Midbrain (tissue), 1 donor: Measurements from ENCODE around the gene ADH6.
"Not testable (repeated sequence)": the region's sequence is repeated elsewhere in the genome, so short reads cannot be mapped to it uniquely, and the experiment has no call there.

Experiments used
- DNase-seq: peaks from one replicate; lab custom pipeline; 2025; lab: John Stamatoyannopoulos, UW

The ADH6 gene

DNA sequence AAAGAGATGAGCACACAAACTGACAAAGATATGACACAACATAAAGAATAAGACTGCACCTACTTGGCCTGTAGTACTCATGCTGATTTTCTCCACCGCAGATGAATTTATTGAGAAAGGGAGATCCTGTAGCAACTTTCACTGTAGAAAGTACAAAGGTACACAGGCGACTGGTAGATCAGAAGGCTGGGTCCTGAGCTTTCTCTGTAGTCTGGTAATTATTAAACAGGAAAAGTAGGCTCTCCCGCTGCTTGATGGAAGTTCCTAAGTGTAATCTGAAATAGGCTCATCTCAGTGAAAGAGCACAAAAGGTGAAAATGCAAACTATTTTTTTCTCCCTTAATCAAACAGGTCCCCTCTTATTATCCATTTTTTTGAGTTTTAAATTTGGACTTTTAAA lies at the start of gene ADH6:
TSS of gene ADH6 (minus strand) at position 175 of the 400 bp plus-strand sequence. CDS start at position 81, 94 bp downstream.
- DNase-seq, result no peak

DNA sequence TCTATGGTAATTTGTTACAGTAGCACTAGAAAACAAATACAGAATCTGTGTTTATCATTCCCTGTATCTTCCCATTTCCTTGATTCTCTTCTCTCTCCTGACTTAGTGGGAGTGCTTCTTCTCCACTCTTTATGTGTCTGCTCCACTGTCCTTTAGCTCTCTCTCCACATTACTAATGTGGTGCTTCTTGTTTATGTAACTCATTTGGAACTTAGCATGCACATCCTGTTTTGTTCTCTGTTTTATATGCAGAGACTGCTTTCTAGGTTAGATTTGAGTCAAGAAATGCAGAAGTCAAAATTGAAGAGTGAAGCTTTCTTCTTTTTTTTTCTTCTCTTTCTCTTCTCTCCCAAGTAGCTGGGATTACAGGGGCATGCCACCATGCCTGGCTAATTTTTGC lies 45.9 kb upstream of the ADH6 start:
- DNase-seq, result no peak

DNA sequence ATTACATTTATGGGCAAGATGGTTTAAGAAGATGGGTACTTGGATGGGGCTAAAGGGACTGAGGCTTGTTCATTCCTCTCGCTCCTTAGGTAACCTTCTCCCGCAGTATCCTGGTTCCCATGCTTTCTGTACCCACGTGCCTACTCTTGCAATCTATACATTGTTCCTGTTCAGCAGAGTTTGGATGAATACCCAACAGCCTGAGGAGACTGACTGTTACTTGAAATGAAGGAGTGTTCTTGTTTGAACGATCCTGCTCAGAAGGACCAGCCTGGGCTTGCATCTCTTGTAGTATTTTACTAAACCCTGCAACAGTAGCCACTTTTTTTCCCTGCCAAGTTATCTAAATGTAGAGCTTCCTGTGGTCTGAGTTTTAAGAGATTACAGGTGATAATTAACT lies 33.7 kb upstream of the ADH6 start:
- DNase-seq, result no peak

DNA sequence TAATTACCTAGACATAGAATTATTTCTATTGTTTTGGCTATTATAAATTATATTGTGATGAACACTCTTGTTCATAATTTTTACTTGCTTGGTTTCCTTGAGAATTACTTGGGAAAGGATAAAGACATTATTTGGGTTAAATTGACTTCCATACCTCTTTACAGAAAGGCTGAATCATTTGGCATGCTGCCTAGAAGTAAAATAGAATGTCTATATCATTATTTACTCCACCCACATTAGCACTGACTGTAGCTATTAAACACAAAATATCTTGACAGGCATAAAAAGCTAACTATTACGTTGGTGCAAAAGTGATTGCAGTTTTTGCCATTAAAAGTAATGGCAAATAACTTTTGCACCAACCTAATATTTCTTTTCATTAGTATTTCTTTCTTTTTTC lies 29.7 kb upstream of the ADH6 start:
- no peak for DNase-seq

DNA sequence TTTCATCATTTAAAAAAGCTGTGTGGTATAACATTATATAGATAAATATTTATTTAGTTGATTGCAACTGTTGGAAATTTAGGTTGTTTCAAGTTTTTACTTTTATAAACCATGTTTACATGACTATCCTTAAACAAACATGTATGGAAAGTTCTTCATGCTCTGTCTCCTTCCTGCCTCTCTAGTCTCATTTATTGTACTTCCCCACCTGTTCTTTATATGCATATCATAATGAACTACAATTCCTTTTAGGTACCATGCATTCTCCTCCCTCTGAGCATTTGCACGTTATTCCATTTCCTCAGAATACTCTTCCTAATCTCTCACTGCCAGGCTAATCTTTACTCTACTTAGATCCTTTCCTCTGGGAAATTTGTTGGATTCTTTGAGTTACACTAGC lies 16.9 kb upstream of the ADH6 start:
- no peak for DNase-seq

DNA sequence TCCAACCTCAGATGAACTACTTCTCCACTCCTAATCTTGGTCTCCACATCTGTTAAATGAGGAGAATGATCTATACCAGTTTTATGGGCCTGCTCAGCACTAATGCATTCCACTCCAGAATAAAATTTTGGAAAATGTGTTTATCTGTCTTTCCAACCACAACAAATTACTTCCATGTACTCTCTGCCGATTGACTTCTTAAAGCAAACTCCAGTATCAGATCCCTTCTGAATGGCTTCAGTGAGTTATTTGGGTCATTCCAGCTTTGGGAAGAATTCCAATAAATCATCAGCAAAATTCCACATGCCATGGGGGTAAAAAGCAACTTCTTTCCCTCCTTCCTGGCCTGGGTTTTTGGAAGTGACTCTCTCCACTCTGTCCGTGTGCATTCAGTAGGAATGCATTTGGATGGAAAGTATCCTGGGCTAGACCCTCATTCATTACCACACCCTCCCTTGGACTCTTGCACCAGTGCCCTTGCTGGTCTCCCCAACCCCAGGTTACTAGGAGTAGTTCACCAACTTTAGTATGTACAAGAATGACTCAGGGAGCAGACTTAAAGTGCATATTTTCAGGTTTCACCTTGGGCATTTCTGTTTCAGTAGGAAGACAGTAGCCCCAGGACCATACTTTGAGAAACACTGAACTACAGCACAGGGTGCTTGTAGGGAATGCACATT lies 15.4 kb upstream of the ADH6 start:
- DNase-seq, result no peak

DNA sequence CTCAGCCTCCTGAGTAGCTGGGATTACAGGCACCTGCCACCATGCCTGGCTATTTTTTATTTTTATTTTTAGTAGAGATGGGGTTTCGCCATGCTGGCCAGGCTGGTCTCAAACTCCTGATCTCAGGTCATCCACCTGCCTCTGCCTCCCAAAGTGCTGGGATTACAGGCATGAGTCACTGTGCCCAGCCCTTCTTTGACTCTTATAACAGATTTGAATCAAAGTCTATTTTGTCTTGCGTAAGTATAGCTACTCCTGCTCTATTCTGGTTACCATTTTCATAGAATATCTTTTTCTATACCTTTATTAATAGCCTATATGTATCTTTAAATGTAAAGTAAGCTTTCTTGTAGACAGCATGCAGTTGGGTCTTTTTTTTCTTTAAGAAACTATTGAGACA lies 14.4 kb upstream of the ADH6 start:
- not testable (repeated sequence) for DNase-seq

DNA sequence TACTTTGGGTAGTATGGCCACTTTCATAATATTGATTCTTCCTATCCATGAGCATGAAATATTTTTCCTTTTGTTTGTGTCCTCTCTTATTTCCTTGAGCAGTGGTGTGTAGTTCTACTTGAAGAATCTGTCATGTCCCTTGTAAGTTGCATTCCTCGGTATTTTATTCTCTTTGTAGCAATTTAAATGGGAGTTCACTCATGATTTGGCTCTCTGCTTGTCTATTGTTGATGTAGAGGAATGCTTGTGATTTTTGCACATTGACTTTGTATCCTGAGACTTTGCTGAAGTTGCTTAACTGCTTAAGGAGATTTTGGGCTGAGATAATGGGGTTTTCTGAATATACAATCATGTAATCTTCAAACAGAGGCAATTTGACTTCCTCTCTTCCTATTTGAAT lies 9.7 kb upstream of the ADH6 start:
- not testable (repeated sequence) for DNase-seq

DNA sequence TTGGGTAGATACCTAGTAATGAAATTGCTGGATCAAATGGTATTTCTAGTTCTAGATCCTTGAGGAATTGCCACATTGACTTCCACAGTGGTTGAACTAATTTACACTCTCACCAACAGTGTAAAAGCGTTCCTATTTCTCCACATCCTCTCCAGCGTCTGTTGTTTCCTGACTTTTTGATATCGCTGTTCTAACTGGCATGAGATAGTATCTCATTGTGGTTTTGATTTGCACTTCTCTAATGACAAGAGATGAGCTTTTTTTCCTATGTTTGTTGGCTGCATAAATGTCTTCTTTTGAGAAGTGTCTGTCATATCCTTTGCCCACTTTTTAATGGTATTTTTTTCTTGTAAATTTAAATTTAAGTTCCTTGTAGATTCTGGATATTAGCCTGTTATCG lies 8.6 kb upstream of the ADH6 start:
- not testable (repeated sequence) for DNase-seq

DNA sequence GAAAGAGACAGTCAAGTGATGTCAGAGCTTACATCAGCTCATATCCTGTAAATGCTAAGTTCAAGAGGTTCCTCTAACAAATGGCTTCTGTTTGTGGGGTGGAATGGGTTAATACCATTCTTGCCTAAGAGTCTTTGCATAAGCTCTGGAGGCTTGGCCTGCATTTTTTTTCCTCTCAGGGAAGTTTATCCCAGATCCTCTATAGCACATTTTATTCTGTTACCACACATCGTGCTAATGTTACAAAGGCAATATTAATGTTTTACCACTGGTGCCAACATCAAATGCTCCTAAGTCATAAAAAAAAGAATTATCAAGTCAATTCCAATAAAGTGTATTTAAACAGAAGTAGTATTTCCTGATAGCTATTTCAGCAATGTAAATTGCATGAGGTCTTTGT lies 2.9 kb upstream of the ADH6 start:
- no peak for DNase-seq

DNA sequence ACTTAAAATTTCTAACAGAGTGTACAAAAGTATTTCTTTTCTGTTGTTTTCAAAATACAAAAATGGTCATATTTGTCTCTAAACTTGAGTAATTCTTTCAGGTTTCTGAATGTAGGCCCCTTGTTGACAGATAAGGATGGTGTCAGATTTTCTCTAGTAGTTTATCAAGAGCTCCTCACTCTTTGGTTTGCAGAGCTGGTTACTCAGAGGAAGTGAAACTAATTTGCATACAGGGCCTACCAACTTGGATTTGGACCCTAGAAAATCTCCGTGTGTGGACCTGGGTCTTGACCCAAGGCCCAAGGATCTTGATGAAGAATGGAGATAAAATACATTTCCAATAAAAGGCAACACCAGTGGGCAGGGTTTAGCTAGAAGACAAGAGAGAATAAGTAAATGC lies 433 bp upstream of the ADH6 start:
- no peak for DNase-seq

DNA sequence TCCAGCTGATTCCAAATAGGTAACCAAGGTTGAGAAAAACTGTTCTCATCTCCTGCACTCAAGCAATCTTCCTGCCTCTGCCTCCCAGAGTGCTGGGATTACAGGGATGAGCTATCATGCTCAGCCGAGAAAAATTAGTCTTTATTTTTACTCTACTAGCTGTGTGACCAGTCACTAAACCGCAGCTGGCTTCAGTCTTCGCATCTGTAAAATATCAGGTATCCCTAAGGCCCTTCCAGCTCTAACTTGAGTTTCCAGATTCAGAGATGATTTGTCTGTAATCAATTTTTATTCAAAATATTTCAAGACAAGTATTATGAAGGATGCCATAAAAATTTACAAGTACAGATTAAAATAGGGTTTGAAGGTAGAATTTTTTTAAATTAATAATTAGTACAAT lies 3.5 kb downstream of the ADH6 start:
- DNase-seq, result no peak

DNA sequence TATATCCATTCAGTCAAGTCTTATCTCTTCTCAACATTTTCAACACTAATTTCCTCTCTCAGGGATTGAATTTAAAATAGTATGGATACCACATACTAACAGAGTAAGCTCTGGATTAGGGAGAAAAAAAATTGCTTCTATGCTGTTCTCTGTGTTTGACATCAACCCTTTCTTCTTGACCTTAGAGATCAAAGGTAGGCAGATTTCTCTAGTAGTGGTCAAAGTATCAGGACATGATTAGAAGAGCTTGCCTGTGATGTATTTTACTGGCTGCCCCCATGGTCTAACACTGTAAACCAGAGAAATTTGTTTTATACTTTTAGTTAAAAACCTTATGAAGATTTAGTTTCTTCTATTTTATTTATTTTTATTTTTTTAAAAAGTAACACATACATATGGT lies 8.3 kb downstream of the ADH6 start:
- no peak for DNase-seq

DNA sequence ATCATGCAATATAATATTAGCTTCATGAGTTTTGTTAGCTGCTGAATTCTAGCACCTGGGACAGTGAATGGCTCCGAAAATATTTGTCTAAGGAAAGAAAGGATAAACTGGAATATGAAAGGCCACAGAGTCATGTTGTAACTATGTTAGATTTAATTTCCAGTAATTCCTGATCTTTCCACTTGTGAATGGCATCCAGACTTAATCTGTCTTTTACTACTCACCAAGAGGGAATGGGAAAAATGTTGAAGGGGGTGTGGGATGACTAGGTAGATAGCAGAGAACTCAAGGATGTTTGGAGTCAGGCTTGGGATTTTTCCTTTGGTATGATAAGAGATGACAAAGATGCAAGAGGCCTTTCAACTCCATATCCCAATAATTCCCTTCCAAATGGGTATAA lies 9.4 kb downstream of the ADH6 start:
- DNase-seq, result no peak

DNA sequence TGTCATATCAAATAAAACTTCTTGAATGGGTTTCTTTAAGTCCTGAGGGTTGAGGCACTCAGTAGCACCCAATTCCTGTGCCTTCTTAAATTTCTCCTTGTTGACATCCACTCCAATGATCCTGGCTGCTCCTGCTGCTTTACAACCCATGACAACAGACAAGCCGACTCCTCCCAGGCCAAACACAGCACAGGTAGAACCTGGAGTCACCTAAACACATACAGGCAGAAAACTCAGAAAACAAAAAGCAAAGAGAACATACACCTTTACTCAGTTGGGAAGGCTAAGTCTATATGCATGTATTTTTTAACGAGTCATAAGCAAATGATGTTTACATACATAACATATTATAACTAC lies 10.3 kb downstream of the ADH6 start:
- DNase-seq, result no peak

DNA sequence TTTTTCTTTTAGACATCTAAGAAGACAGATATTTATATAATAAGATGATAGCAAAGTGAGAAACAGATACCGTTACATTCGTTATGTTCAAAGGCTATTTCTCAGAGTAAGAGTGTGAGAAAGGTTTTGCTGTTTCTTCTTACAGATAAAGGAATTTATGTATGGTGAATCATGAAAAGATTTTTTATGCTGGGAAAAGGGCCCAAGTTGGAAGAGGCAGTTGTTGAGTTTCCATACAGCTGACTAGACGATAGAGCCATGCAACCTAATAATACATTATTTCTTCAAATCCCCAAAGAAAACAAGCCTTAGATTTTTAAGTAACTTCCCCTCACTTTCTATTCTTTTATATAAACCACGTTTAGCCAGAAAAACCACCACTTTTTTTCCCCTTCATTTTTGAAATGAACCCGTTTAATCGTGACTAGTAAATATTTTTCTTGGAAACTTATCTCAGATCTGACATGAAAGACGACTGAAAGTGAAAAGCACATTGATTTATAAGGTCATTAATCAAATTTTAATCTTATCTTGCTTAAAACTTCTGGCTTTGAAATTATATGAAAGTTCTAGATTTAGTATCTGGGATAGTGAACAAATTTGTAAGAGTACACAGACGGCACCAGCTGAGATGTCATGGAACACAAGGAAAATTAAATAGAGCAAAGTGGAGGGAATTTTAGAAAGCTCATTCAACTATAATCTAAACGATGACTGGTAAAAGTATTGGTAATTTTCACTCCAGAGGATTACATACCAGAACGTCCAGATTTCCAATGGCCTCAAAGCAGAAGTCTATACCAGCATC lies 10.9 kb downstream of the ADH6 start:
- DNase-seq, result no peak

DNA sequence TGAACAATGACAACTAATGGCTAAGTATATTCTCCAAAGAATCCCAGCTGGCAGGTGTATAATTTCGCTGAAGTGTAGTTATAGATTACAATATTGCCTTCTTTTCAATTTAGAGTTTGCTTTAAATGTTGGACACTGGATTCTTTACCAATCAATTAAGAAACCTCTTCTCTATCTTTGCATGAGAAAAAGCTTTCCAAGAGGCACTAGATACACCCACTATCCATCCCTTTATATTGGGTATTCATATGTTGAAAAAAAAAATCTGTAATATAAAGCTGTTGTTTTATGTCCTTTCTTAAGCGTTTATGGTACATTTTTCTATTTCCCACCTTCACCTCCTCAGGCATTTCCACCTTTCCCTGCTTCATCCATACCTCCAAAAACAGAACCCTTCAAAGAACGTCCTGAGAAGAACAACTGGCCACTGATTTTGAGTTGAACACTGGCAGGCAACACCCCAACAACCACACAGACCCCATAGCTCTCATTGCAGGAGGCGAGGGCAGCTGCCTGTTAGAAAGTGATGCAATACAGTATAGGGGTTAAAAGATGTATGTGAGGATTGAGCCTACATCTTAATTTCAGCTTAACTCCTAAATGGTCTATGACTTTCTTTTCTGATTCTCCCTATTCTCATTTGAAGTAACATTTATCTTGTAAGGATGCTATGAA lies 11.8 kb downstream of the ADH6 start:
- no peak for DNase-seq

DNA sequence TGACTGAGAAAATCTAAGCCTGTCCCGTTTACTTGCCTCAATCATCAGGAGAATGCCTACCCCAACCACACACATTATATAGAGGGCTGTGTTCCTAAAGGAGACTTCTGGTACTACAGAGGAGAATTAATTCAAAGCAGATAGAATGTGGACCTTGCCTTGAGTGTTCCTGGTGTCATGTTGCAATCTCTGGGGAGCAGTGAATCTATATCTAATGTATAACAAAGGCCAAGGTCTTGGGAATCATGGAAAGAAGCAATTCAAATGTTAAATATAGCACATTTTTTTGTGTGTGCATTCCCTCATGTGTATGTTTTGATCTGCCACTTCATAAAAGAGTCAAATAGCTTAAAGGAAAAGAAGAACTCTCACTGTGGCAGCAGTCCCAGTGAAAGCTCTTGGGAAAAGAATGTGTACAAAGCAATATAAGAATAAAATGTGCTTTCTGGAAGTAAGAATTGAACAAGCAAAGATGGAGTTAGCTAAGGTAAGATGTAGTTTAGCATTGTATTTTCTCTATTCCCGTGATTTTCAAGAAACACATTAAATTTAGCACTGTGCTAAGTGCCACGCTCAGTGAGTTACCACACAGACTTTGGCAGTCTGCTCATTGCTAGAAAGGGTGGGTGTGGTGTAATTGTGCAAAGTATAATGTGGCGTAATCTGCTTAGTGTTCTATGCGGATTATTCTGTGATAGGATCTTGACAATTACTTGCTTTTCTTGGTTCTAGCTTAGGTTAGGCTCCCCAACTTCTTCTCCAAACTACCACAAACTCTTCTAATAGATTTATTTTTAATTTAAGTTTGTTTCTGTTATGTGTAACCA lies 13.7 kb downstream of the ADH6 start:
- no peak for DNase-seq

DNA sequence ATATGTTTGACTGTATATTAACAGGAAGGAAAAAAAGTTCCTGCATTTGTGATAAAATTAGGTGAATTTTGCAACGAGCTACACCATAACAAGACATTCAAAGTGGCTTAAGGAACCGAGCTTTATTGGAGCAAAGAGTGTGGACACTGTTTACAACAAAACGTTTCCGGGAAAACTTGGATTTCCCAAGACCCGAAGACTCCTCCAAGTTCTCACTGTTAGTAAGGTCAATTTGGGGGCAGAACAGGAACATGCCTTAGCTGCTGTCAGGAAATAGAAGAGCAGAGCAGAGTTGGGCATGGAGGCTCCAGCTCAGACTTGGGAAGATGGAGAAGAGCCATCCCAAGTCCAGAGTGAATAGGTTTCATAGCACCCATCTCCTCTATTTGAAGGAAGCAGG lies 16.5 kb downstream of the ADH6 start:
- no peak for DNase-seq

DNA sequence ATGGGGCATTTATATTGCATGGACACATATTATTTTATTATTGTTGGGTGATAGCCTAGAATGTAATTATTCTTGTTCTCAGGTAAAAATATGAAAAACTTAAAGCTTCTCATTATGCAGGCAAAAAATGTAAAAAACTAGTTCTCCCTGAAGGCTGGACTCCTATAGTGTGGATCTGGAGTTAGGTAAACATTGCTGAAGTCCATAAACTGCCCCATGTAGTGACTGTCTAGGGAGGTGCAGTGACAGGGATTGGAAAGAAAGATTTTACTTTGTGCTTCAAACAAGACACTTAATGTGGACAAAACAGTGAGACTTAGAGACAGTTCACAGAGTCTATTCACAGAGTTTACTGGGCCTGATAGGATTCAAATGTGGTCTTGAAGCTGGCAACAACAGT lies 17.0 kb downstream of the ADH6 start:
- no peak for DNase-seq

DNA sequence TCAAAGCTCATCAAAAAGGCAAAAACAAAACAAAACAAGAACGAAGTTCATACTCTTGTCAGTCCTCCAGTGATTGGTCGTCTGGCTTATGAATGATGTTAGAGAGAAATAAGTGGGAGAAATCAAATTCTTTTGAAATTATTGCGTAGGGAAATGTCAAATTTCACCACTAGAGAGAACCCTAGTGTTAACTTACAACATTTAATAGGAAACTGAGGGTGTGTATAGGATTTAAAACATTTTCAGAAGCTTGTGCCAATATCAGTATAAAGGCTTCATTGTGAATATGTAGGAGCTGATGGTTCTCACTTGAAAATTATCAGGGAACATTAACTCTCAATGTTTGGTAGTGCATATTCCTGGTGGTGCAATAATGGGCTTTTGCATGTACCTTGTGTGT lies 17.4 kb downstream of the ADH6 start:
- DNase-seq, result no peak

DNA sequence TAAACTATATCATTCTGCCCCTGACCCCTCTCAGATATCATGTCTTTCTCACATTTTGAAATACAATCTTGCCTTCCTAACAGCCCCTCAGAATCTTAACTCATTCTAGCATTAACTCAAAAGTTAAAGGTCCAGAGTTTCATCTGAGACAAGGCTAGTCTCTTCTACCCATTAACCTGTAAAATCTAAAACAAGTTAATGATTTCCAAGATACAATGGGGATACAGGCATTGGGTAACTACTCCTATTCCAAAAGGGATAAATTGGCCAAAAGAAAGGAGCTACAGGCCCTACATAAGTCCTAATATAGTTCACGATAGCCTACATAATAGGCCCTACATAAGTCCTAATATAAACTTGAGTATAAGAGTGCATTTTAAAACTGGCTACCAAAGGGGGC lies 18.9 kb downstream of the ADH6 start:
- DNase-seq, result no peak
